Measurements from ENCODE around the gene TDRD9.

TDRD9 gene

DNA sequence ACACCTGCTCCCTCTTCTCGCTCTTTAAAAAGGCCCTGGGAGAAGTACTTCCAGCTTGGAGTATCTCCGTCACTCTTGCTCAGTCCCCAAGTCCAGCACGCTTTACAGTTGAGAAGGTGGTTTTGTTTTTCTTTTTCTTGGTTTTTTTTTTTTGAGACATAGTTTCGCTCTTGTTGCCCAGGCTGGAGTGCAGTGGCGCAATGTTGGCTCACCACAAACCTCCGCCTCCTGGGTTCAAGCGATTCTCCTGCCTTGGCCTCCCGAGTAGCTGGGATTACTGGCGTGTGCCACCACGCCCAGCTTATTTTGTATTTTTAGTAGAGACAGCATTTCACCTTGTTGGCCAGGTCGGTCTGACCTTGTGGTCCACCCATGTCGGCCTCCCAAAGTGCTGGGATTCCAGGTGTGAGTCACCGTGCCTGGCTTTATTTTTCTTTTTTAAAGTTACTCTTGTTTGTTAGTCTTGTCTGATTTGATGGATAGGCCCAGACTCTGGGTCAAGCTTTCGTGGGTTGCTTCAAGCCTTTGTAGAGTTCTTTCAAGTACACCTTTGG, 1.9 kb downstream of the TDRD9 start:
- no peaks in the 10 kb centered on the region for H3K79me2 ChIP-seq (ENCODE audit: control insufficient read depth, insufficient read depth, low read length, unreplicated experiment)
- no peak overlapping the region for H2AFZ ChIP-seq (ENCODE audit: low read length, unreplicated experiment)
- H3K4me1 ChIP-seq (ENCODE audit: control insufficient read depth, insufficient read depth, low read length, unreplicated experiment): no peaks in the 10 kb centered on the region
- H3K36me3 ChIP-seq (ENCODE audit: insufficient read depth, low read length): no peaks in the 10 kb centered on the region
- peaks cover 12% of the 10 kb centered on the region for H3K27me3 ChIP-seq (ENCODE audit: insufficient read depth, low read length)
- no peak overlapping the region for H3K27ac ChIP-seq (ENCODE audit: low read depth, low read length)
- H3K4me3 ChIP-seq (ENCODE audit: low read depth, low read length): no peak overlapping the region

DNA sequence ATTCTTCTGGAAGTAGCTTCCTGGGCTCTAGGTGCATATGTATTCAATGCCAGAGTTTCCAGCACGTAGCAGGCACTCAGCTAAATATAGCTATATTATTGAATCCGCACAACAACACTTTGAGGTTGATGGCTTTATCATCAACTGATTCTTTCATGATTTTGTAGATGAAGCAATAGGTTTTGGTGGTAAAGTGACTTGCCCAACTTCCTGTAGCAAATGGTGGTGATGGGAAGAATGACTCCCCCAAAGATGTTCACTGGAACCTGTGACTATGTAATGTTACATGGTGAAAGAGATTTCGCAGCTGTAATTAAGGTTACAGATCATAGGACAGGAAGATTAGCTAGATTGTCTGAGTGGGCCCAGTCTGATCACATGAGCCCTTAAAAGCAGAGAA, 3.2 kb downstream of the TDRD9 start:
- no peaks in the 10 kb centered on the region for H3K79me2 ChIP-seq (ENCODE audit: control insufficient read depth, insufficient read depth, low read length, unreplicated experiment)
- no peaks in the 10 kb centered on the region for H3K36me3 ChIP-seq (ENCODE audit: insufficient read depth, low read length)
- H3K4me1 ChIP-seq (ENCODE audit: control insufficient read depth, insufficient read depth, low read length, unreplicated experiment): no peaks in the 10 kb centered on the region
- H3K27me3 ChIP-seq (ENCODE audit: insufficient read depth, low read length): peaks cover 20% of the 10 kb centered on the region
- no peak overlapping the region for H3K27ac ChIP-seq (ENCODE audit: low read depth, low read length)
- no peak overlapping the region for H3K4me3 ChIP-seq (ENCODE audit: low read depth, low read length)
- no peak overlapping the region for H2AFZ ChIP-seq (ENCODE audit: low read length, unreplicated experiment)

DNA sequence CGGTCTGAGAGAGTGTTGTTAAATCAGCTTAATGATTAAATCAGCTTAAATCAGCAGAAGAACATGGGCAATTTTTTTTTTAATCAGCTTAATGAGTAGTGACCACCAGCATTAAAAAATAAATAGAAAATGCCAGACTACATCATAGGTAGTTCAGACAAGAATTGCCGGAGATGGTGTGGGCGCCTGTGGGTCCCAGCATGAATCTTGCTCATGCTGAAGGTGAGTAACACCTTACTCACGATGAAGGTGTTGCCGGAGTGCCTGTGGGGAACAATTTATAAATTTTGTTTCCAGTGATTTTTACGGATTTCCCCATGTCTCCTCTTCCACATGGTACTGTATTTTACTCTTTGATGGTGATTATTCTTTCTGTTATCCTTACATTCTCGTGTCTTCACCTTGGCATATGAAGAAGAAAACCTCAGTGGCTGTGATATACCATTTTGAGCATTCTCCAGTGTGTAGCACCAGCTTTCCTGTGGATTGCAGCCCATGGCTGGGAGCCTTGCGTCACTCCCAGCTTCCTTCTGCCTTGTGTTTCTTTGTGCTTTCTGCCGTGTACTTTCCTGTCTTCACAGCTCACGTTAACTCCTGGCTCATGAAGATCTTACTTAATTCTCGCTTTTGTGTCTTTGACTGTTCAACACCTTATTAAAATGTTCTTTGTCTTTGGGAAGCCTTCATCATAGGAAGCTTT, 4.7 kb downstream of the TDRD9 start:
- Histone ChIP-seq H2AFZ (ENCODE audit: low read length, unreplicated experiment) (no peak overlapping the region), H3K79me2 (ENCODE audit: control insufficient read depth, insufficient read depth, low read length, unreplicated experiment) (no peaks in the 10 kb centered on the region), H3K27me3 (ENCODE audit: insufficient read depth, low read length) (peaks cover 35% of the 10 kb centered on the region), H3K4me1 (ENCODE audit: control insufficient read depth, insufficient read depth, low read length, unreplicated experiment) (no peaks in the 10 kb centered on the region), H3K4me3 (ENCODE audit: low read depth, low read length) (no peak overlapping the region), H3K36me3 (ENCODE audit: insufficient read depth, low read length) (no peaks in the 10 kb centered on the region), H3K27ac (ENCODE audit: low read depth, low read length) (no peak overlapping the region)

DNA sequence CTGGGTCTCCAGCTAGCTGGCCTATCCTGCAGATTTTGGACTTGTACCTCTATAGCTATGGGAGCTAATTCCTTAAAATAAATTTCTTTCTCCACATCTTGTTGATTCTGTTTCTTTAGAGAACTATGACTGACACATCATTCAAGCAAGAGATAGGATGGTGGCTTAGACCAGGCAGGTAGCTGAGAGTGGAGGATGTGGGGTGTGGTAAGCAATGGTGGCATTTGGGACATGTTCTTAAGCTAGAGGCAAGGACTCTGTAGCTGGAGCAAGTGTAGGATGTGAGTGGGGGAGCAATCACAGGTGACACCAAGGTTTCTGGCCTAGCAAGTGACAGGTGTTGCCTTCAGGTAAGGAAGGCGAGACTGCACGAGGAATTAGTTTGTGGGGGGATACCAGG, 6.8 kb downstream of the TDRD9 start:
- H3K4me3 ChIP-seq (ENCODE audit: low read depth, low read length): no peak overlapping the region
- H3K79me2 ChIP-seq (ENCODE audit: control insufficient read depth, insufficient read depth, low read length, unreplicated experiment): no peaks in the 10 kb centered on the region
- no peaks in the 10 kb centered on the region for H3K4me1 ChIP-seq (ENCODE audit: control insufficient read depth, insufficient read depth, low read length, unreplicated experiment)
- no peaks in the 10 kb centered on the region for H3K36me3 ChIP-seq (ENCODE audit: insufficient read depth, low read length)
- H3K27ac ChIP-seq (ENCODE audit: low read depth, low read length): no peak overlapping the region
- peaks cover 51% of the 10 kb centered on the region for H3K27me3 ChIP-seq (ENCODE audit: insufficient read depth, low read length)
- H2AFZ ChIP-seq (ENCODE audit: low read length, unreplicated experiment): no peak overlapping the region

DNA sequence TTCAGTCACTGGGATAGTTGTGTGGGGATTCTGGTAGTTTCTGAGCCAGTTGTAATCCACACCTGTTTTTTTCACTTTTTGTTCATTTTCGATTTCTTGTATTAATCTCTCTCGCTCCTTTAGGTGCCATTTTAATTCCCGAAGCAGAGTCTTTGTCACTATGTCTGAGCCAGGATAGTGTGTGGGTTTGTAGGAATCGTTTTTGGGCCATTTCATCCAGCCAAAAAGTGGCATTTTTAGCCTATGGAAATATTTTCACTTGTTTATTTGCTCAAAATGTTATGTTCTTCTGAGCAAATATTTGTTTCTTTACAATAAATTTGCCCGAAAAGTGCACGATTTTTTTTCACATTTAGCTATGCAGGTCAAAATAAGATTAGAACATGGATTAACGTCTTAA, 13.2 kb downstream of the TDRD9 start:
- H2AFZ ChIP-seq (ENCODE audit: low read length, unreplicated experiment): no peak overlapping the region
- H3K36me3 ChIP-seq (ENCODE audit: insufficient read depth, low read length): no peaks in the 10 kb centered on the region
- no peaks in the 10 kb centered on the region for H3K79me2 ChIP-seq (ENCODE audit: control insufficient read depth, insufficient read depth, low read length, unreplicated experiment)
- no peak overlapping the region for H3K27ac ChIP-seq (ENCODE audit: low read depth, low read length)
- no peak overlapping the region for H3K4me3 ChIP-seq (ENCODE audit: low read depth, low read length)
- peaks cover 91% of the 10 kb centered on the region for H3K27me3 ChIP-seq (ENCODE audit: insufficient read depth, low read length)
- H3K4me1 ChIP-seq (ENCODE audit: control insufficient read depth, insufficient read depth, low read length, unreplicated experiment): no peaks in the 10 kb centered on the region

DNA sequence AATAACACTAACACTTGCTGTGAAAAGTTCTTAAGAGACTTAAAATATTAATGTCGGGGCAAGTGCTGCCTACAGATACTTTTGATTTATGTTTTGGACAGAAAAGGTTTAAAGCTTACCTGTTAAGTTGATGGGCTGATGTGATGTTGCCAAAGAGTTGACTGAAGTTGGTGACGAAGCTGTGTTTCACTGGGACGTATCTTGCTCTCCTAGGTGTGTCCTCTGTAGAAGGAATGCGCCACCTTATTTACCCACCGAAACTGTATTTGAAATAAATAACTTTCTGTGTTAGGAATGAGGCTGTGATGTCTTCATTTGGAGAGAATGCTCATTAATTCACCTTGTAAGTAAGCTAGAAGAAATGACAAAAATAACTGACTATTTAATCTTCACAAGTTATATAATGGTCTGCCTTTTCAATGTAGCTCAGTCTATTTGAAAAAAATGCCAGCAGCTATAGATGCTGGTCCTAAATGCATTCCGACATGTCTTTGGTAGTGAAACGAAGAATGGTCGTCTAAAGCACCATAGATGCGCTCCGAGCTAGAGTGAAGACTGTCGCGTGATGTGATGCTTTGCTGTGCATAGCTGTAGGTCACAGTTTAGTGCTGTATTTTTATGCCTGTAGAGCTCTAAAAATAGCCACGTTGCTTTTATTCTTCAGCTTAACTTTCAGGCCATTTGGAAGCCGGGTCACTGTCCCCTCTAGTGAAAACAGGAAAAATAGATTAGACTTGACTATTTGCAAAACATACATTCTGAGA, 13.9 kb downstream of the TDRD9 start, which contains the start of gene RD3L:
RD3L (minus strand) TSS at position 557 of the 764 bp plus-strand sequence. CDS start 834 bp downstream, outside the sequence.
- Histone ChIP-seq H3K27ac (ENCODE audit: low read depth, low read length) (no peak within 1 kb of the TSS), H3K4me3 (ENCODE audit: low read depth, low read length) (no peak within 1 kb of the TSS), H2AFZ (ENCODE audit: low read length, unreplicated experiment) (no peak within 1 kb of the TSS), H3K27me3 (ENCODE audit: insufficient read depth, low read length) (peaks cover 91% of the 10 kb centered on the region), H3K4me1 (ENCODE audit: control insufficient read depth, insufficient read depth, low read length, unreplicated experiment) (no peaks in the 10 kb centered on the region), H3K36me3 (ENCODE audit: insufficient read depth, low read length) (no peaks in the 10 kb centered on the region), H3K79me2 (ENCODE audit: control insufficient read depth, insufficient read depth, low read length, unreplicated experiment) (no peaks in the 10 kb centered on the region)

DNA sequence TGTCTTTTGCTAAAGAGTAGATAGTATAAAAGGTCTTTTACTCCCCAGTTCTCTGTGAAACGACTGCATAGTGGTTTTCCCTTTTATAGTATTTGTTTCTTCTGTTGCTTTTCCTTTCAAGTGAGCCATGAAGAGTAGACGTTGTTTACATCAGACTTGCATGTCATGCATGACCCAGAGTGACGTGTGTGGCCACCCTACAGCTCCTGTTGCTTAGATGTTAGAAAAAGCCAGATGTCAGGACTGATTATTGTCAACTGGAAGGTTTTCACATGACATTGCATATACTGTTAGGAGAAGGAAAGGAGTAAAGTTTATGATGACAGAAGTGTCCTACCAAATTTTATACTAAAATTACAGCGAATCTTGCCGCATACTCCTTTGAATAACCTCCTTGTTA, 15.4 kb downstream of the TDRD9 start:
- H3K27ac ChIP-seq (ENCODE audit: low read depth, low read length): no peak overlapping the region
- no peak overlapping the region for H3K4me3 ChIP-seq (ENCODE audit: low read depth, low read length)
- no peaks in the 10 kb centered on the region for H3K36me3 ChIP-seq (ENCODE audit: insufficient read depth, low read length)
- H3K79me2 ChIP-seq (ENCODE audit: control insufficient read depth, insufficient read depth, low read length, unreplicated experiment): no peaks in the 10 kb centered on the region
- no peak overlapping the region for H2AFZ ChIP-seq (ENCODE audit: low read length, unreplicated experiment)
- no peaks in the 10 kb centered on the region for H3K4me1 ChIP-seq (ENCODE audit: control insufficient read depth, insufficient read depth, low read length, unreplicated experiment)
- H3K27me3 ChIP-seq (ENCODE audit: insufficient read depth, low read length): peaks cover 80% of the 10 kb centered on the region

DNA sequence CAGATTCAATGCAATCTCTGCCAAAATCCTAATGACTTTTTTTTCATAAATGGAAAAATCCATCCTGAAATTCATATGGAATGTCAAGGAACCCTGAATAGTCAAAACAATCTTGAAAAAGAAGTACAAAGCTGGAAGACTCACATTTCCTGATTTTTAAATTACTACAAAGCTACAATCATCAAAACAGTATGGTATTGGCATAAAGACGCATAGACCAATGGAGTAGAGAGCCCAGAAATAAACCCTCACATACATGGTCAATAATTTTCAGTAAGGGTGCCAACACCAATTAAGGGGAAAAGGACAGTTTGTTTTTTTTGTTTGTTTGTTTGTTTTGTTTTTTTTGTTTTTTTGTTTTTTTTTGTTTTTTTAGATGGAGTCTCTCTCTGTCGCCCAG, 18.7 kb downstream of the TDRD9 start:
- Histone ChIP-seq H3K4me1 (ENCODE audit: control insufficient read depth, insufficient read depth, low read length, unreplicated experiment) (no peaks in the 10 kb centered on the region), H3K27me3 (ENCODE audit: insufficient read depth, low read length) (peaks cover 49% of the 10 kb centered on the region), H3K79me2 (ENCODE audit: control insufficient read depth, insufficient read depth, low read length, unreplicated experiment) (no peaks in the 10 kb centered on the region), H3K27ac (ENCODE audit: low read depth, low read length) (no peak overlapping the region), H3K4me3 (ENCODE audit: low read depth, low read length) (no peak overlapping the region), H3K36me3 (ENCODE audit: insufficient read depth, low read length) (no peaks in the 10 kb centered on the region), H2AFZ (ENCODE audit: low read length, unreplicated experiment) (no peak overlapping the region)

DNA sequence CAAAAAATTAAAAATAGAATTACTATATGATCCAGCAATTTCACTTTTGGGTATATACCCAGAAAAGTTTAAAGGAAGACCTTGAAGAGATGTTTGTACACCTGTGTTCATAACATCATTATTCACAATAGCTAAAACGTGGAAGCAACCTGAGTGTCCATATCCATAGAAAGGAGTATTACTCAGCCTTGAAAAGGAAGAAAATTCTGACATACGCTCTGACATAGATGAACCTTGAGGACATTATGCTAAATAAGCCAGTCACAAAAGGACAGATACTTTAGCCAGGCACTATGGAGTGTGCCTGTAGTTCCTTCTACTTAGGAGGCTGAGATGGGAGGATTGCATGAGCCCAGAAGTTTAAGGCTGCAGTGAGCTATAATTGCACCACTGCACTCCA, 20.2 kb downstream of the TDRD9 start:
- Histone ChIP-seq H3K36me3 (ENCODE audit: insufficient read depth, low read length) (no peaks in the 10 kb centered on the region), H3K4me3 (ENCODE audit: low read depth, low read length) (no peak overlapping the region), H3K4me1 (ENCODE audit: control insufficient read depth, insufficient read depth, low read length, unreplicated experiment) (no peaks in the 10 kb centered on the region), H3K79me2 (ENCODE audit: control insufficient read depth, insufficient read depth, low read length, unreplicated experiment) (no peaks in the 10 kb centered on the region), H3K27ac (ENCODE audit: low read depth, low read length) (no peak overlapping the region), H3K27me3 (ENCODE audit: insufficient read depth, low read length) (peaks cover 40% of the 10 kb centered on the region), H2AFZ (ENCODE audit: low read length, unreplicated experiment) (no peak overlapping the region)

DNA sequence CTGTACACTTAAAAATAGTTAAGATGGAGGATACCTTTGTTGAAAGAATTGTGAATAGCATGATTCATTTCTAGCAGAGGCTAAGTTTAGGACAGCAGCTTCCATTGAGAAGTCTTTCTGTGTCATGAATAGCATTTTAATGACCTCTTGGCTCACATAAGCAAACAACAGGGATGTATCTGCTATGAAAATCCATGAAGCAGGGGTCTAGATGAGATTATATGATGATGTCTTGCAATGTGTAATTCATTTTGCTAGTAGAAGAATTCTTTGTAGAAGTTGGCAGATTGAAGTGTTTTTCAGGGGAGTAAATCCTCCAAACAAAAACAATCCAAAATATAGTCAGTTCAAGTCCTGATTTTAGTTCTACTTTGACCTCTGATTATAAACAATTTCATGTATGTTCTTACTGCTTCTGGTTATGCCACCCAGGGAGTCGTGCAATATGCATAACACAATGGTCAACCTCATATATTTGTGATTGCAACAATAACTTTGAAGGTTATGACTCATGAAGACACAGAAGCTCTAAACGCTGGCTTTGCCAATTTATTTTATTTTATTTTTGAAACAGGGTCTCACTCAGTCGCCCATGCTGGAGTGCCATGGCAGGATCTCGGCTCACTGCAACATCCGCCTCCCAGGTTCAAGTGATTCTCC, 21.0 kb downstream of the TDRD9 start:
- Histone ChIP-seq H2AFZ (ENCODE audit: low read length, unreplicated experiment) (no peak overlapping the region), H3K27me3 (ENCODE audit: insufficient read depth, low read length) (peaks cover 32% of the 10 kb centered on the region), H3K4me3 (ENCODE audit: low read depth, low read length) (no peak overlapping the region), H3K79me2 (ENCODE audit: control insufficient read depth, insufficient read depth, low read length, unreplicated experiment) (no peaks in the 10 kb centered on the region), H3K36me3 (ENCODE audit: insufficient read depth, low read length) (no peaks in the 10 kb centered on the region), H3K27ac (ENCODE audit: low read depth, low read length) (no peak overlapping the region), H3K4me1 (ENCODE audit: control insufficient read depth, insufficient read depth, low read length, unreplicated experiment) (no peaks in the 10 kb centered on the region)

Measured in ACC112 (cell line).